ENCODE data around the gene DNASE1L2.
"Not testable (repeated sequence)": the region's sequence is repeated elsewhere in the genome, so short reads cannot be mapped to it uniquely, and the experiment has no call there.

The DNASE1L2 gene

GRCh38 chr16:2251296-2252111, 15.3 kb downstream of the DNASE1L2 start, which contains the start of gene ECI1:
Gene ECI1, minus strand, starts transcription at chr16:2251587. Its CDS starts 21 bp downstream, at chr16:2251566.
- no peaks in the 10 kb centered on the region for H3K27me3 Mint-ChIP-seq
- H3K4me1 Mint-ChIP-seq = peaks cover 13% of the 10 kb centered on the region
- H3K36me3 Mint-ChIP-seq = peaks cover 28% of the 10 kb centered on the region
- no peaks in the 10 kb centered on the region for H3K9me3 Mint-ChIP-seq
- peak within 1 kb of the TSS; percentile 93 for H3K4me3 Mint-ChIP-seq
- CTCF ChIA-PET = interaction anchor here (0.6 to 2.5 kb wide), 11 partner anchors 10 to 248 kb away, joined by 3 to 16 read pairs (median 4); partner anchors contain the start of genes ABCA3 and NPW
- peak within 1 kb of the TSS; percentile 95 for H3K27ac Mint-ChIP-seq
- DNase-seq = peak; percentile 87

DNA sequence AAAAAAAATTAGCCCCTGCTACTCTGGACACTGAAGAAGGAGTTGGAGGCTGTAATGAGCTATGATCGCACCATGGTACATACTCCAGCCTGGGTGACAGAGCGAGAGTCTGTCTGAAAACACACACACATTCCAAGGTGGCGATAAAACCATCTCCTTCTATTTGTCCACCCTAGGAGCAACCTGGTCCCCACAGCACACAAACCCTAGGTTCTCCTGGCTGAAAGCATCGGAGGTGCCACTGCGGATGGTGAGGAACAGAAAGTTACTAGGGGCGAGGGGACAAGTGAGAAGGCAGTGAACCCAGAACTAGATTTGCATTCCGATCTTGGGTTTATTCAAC, 16.5 kb downstream of the DNASE1L2 start:
- no peak for DNase-seq
- no peaks in the 10 kb centered on the region for H3K9me3 Mint-ChIP-seq
- CTCF ChIA-PET = interaction anchor here (1.0 to 2.5 kb wide), 4 partner anchors 37 to 249 kb away, joined by 4 to 16 read pairs (median 6); no protein-coding TSS in a partner anchor
- no peaks in the 10 kb centered on the region for H3K27me3 Mint-ChIP-seq
- H3K4me1 Mint-ChIP-seq = peaks cover 13% of the 10 kb centered on the region
- peak overlapping the region; percentile 38 for H3K27ac Mint-ChIP-seq
- H3K4me3 Mint-ChIP-seq = no peak overlapping the region
- H3K36me3 Mint-ChIP-seq = peaks cover 39% of the 10 kb centered on the region

- H3K9me3 Mint-ChIP-seq = no peaks in the 10 kb centered on the region
- CTCF ChIA-PET = interaction anchor here (2.5 kb wide), 1 partner anchor 250 kb away, joined by 8 read pairs; no protein-coding TSS in a partner anchor
- H3K4me3 Mint-ChIP-seq = no peak overlapping the region
- H3K27ac Mint-ChIP-seq = peak overlapping the region; percentile 38
- H3K36me3 Mint-ChIP-seq = peaks cover 43% of the 10 kb centered on the region
- H3K4me1 Mint-ChIP-seq = peaks cover 13% of the 10 kb centered on the region
- no peaks in the 10 kb centered on the region for H3K27me3 Mint-ChIP-seq
- no peak for DNase-seq
Observed at GRCh38 chr16:2253293-2253692, 17.0 kb downstream of the DNASE1L2 start.

GRCh38 chr16:2256531-2257140, 20.4 kb downstream of the DNASE1L2 start:
- Mint-ChIP-seq H3K4me3 (no peak overlapping the region), H3K9me3 (no peaks in the 10 kb centered on the region), H3K36me3 (peaks cover 54% of the 10 kb centered on the region)

GRCh38 chr16:2257726-2258125, 21.5 kb downstream of the DNASE1L2 start:
- CTCF ChIA-PET = no interaction called here
- Mint-ChIP-seq H3K36me3 (peaks cover 59% of the 10 kb centered on the region), H3K9me3 (no peaks in the 10 kb centered on the region), H3K4me1 (no peaks in the 10 kb centered on the region), H3K27ac (peak overlapping the region; percentile 65), H3K4me3 (no peak overlapping the region), H3K27me3 (no peaks in the 10 kb centered on the region)
- DNase-seq = no peak

More at GRCh38 chr16:2256531-2257140, 20.4 kb downstream of the DNASE1L2 start:
- CTCF ChIA-PET = interaction anchor here (1.5 kb wide), 1 partner anchor 62 kb away, joined by 5 read pairs; no protein-coding TSS in a partner anchor
- Mint-ChIP-seq H3K4me1 (peaks cover 2% of the 10 kb centered on the region), H3K27me3 (no peaks in the 10 kb centered on the region), H3K27ac (no peak overlapping the region)
- DNase-seq = no peak

DNA sequence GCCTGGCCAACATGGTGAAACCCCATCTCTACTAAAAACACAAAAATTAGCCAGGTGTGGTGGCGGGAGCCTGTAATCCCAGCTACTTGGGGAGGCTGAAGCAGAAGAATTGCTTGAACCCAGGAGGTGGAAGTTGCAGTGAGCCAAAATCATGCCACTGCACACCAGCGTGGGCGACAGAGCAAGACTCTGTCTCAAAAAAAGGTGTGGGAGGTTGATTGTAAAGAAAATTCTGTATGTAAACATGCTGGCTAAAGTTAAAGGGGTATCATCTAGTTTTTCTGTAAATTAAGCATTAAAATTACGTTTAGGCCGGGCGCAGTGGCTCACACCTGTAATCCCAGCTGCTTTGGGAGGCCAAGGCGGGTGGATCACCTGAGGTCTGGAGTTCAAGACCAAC, 22.3 kb downstream of the DNASE1L2 start:
- H3K27ac Mint-ChIP-seq, CTCF ChIA-PET, H3K4me3 Mint-ChIP-seq, H3K9me3 Mint-ChIP-seq, H3K4me1 Mint-ChIP-seq, H3K27me3 Mint-ChIP-seq, DNase-seq: not testable (repeated sequence)
- peaks cover 57% of the 10 kb centered on the region for H3K36me3 Mint-ChIP-seq

GRCh38 chr16:2260250-2260649, 24.0 kb downstream of the DNASE1L2 start:
- Mint-ChIP-seq H3K36me3 (peaks cover 59% of the 10 kb centered on the region), H3K4me3 (no peak overlapping the region), H3K9me3 (no peaks in the 10 kb centered on the region), H3K4me1 (peaks cover 12% of the 10 kb centered on the region), H3K27me3 (no peaks in the 10 kb centered on the region), H3K27ac (no peak overlapping the region)
- CTCF ChIA-PET = interaction anchor here (0.7 kb wide), 1 partner anchor 65 kb away, joined by 3 read pairs; no protein-coding TSS in a partner anchor
- no peak for DNase-seq

DNA sequence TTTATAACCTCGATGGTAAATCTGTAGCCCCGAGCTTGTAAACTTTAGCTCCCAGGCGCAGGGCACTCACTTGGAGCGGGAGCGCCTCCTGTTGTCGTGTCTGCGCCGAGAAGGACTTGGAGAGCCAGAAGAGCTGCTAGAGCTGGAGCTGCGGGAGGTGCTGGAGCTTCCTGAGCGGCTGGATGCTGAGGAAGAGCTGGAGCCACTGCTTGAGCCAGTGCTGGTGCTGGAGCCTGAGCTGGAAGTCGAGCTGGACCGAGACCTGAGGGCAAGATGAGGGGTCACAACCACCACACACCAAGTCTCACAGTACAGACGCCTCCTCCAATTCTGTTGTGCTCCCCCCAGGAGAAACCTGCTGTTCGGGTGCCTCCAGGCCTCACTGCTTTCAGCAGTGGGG, 26.8 kb downstream of the DNASE1L2 start:
- H3K4me3 Mint-ChIP-seq, H3K9me3 Mint-ChIP-seq, H3K27me3 Mint-ChIP-seq, H3K27ac Mint-ChIP-seq, DNase-seq: not testable (repeated sequence)
- CTCF ChIA-PET = interaction anchor here (0.8 to 1.0 kb wide), 3 partner anchors 9 to 13 kb away, joined by 3 to 5 read pairs (median 3); partner anchors contain the start of gene ECI1
- Mint-ChIP-seq H3K36me3 (peaks cover 48% of the 10 kb centered on the region), H3K4me1 (peaks cover 27% of the 10 kb centered on the region)

GRCh38 chr16:2266887-2267286, 30.6 kb downstream of the DNASE1L2 start:
- H3K9me3 Mint-ChIP-seq, H3K27me3 Mint-ChIP-seq, CTCF ChIA-PET: not testable (repeated sequence)
- Mint-ChIP-seq H3K27ac (peak overlapping the region; percentile 97), H3K4me3 (peak overlapping the region; percentile 92), H3K36me3 (peaks cover 33% of the 10 kb centered on the region), H3K4me1 (peaks cover 41% of the 10 kb centered on the region)
- peak; percentile 52 for DNase-seq

DNA sequence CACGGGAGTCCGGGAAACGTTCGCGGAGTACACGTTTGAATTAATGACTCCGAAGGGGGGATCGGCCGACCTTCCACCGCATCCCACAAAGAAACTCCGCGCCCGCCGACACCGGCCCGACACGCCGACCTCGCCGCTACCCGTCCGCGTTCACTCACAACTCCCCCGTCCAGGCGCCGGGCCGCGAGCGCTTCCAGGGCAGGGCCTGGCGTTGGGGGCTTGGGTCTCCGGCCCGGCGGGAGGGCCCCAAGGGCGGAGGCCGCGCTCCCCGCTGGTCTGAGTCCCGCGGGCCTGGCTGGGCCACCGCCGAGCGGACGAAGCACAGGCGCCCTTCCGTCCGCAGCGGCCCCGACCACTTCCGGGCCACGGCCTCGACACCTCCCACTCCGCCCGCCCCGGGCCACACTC, 31.3 kb downstream of the DNASE1L2 start:
- CTCF ChIA-PET, DNase-seq, H3K9me3 Mint-ChIP-seq, H3K27me3 Mint-ChIP-seq: not testable (repeated sequence)
- Mint-ChIP-seq H3K4me3 (peak overlapping the region; percentile 92), H3K27ac (peak overlapping the region; percentile 97), H3K36me3 (peaks cover 28% of the 10 kb centered on the region), H3K4me1 (peaks cover 41% of the 10 kb centered on the region)

DNA sequence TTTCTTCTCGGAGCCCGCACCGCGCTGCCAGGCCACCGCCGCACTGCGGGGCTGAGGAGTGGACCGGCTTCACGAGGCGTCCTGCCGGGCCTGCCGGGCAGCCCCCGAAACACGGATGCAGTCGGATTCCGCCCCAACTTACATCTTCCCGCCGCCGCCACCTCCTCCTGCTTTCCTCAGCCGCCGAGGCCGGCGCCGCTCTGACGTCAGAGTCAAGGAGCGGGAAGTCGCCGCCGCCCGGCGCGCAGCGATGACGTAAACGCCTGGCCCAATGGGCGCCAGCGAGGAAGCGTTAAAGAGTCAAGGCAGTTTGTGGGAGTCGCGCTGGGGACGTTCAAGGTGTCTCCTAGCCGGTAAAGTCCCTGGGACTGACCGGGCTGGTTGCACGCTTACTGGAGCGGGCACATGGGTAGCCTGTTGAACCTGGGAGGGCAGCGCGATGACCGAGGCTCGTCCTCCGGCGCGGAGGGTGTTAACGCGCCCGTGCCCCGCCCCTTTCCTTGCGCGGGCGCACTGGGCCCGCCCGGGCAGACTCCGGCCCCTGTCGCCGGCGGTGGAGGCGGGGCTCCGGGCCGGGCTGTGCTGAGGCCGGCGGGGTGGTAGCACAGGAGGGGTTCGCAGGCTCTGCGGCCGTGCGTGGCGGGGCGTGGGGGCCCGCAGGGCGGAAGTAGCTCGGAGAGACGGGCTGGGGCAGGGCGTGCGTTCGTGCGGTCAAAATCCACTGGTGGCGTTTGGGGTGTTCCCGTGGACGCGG, 31.8 kb downstream of the DNASE1L2 start, which contains the start of gene RNPS1:
Gene RNPS1, minus strand, starts transcription at position 214 of the 754 bp plus-strand sequence. CDS start 3,483 bp downstream, outside the sequence.
- H3K4me3 Mint-ChIP-seq = peak within 1 kb of the TSS; percentile 92
- CTCF ChIA-PET = no interaction called here

DNA sequence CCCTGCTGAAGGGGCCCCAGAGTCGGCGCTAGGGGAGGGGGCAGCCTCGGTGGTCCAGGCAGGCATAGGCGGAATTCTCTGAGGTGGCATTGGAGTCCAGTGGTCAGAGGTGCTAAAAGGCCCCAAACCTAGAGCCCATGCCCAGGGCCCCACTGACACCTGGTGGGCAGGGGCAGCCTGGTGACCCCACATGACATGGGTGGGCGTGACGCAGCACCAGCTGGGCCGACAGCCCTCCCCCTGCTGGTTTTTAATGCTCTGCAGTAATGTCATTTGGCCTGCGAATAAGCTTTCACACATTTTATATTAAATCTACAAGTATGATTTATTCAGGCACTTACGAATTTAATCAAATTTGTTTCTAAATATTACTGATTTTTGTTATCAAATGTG, 33.8 kb downstream of the DNASE1L2 start:
- peaks cover 4% of the 10 kb centered on the region for H3K27me3 Mint-ChIP-seq
- CTCF ChIA-PET = interaction anchor here (1.0 to 1.6 kb wide), 3 partner anchors 10 to 237 kb away, joined by 3 to 4 read pairs (median 3); no protein-coding TSS in a partner anchor
- no peak overlapping the region for H3K27ac Mint-ChIP-seq
- peak overlapping the region; percentile 92 for H3K4me3 Mint-ChIP-seq
- H3K4me1 Mint-ChIP-seq = peaks cover 31% of the 10 kb centered on the region
- H3K36me3 Mint-ChIP-seq = peaks cover 14% of the 10 kb centered on the region
- no peaks in the 10 kb centered on the region for H3K9me3 Mint-ChIP-seq
- DNase-seq = no peak

More for the DNA sequence above, 31.8 kb downstream of the DNASE1L2 start, which contains the start of gene RNPS1:
- peak within 1 kb of the TSS; percentile 97 for H3K27ac Mint-ChIP-seq
- peaks cover 4% of the 10 kb centered on the region for H3K27me3 Mint-ChIP-seq
- peaks cover 41% of the 10 kb centered on the region for H3K4me1 Mint-ChIP-seq
- peak; percentile 96 for DNase-seq
- no peaks in the 10 kb centered on the region for H3K9me3 Mint-ChIP-seq
- H3K36me3 Mint-ChIP-seq = peaks cover 23% of the 10 kb centered on the region

GRCh38 chr16:2270588-2271470, 34.6 kb downstream of the DNASE1L2 start:
- CTCF ChIA-PET = interaction anchor here (0.7 to 1.6 kb wide), 4 partner anchors 9 to 664 kb away, joined by 3 to 5 read pairs (median 4); no protein-coding TSS in a partner anchor
- peaks cover 4% of the 10 kb centered on the region for H3K27me3 Mint-ChIP-seq
- no peak overlapping the region for H3K4me3 Mint-ChIP-seq
- H3K27ac Mint-ChIP-seq = no peak overlapping the region
- no peaks in the 10 kb centered on the region for H3K9me3 Mint-ChIP-seq
- peaks cover 26% of the 10 kb centered on the region for H3K4me1 Mint-ChIP-seq
- H3K36me3 Mint-ChIP-seq = peaks cover 13% of the 10 kb centered on the region
- no peak for DNase-seq
